Loucy (cell line): Measurements from ENCODE around the gene KATNIP.

Experiments used
- H2AFZ ChIP-seq: fragments of 200-600 bp; sonication (generic); 2 replicates; pipeline ENCODE4 v1.6.0; 2016; ENCODE audit warnings: antibody characterized with exemption, mild to moderate bottlenecking, low read length, moderate library complexity
- H3F3A ChIP-seq: fragments of 200-600 bp; 2 replicates; pipeline ENCODE4 v1.6.0; 2016; ENCODE audit warnings: antibody characterized with exemption, low read depth, mild to moderate bottlenecking
- H3K27me3 ChIP-seq: fragments of 200-600 bp; sonication (generic); 2 replicates; pipeline ENCODE4 v1.6.1; 2014; ENCODE audit warnings: low read length, mild to moderate bottlenecking; ENCODE audit not compliant: insufficient read depth, poor library complexity, severe bottlenecking
- H3K36me3 ChIP-seq: fragments of 200-600 bp; sonication (generic); 2 replicates; pipeline ENCODE4 v1.6.1; 2016; ENCODE audit warnings: low read length; ENCODE audit not compliant: insufficient read depth
- H3K4me1 ChIP-seq: fragments of 200-600 bp; sonication (generic); 2 replicates; pipeline ENCODE4 v1.5.1; 2014; ENCODE audit warnings: low read length, mild to moderate bottlenecking; ENCODE audit not compliant: insufficient read depth, poor library complexity, severe bottlenecking
- H3K4me2 ChIP-seq: fragments of 200-600 bp; sonication (generic); 2 replicates; pipeline ENCODE4 v1.6.0; 2014; ENCODE audit warnings: antibody characterized with exemption, low read length, low read depth, mild to moderate bottlenecking; ENCODE audit not compliant: poor library complexity, severe bottlenecking
- H3K4me3 ChIP-seq: fragments of 200-600 bp; sonication (generic); 2 replicates; pipeline ENCODE4 v1.5.1; 2014; ENCODE audit warnings: low read length, mild to moderate bottlenecking, mixed read lengths; ENCODE audit not compliant: poor library complexity, severe bottlenecking
- H3K79me2 ChIP-seq: fragments of 200-600 bp; sonication (generic); 2 replicates; pipeline ENCODE4 v1.6.1; 2014; ENCODE audit warnings: low read length; ENCODE audit not compliant: insufficient read depth
- H3K9ac ChIP-seq: fragments of 200-600 bp; sonication (generic); 2 replicates; pipeline ENCODE4 v1.6.0; 2014; ENCODE audit warnings: mild to moderate bottlenecking, low read depth, low read length, moderate library complexity; ENCODE audit not compliant: poor library complexity, severe bottlenecking
- H3K9me2 ChIP-seq: fragments of 200-600 bp; sonication (generic); replicated peaks from 2 replicates; pipeline ENCODE4 v1.6.1; 2016; ENCODE audit warnings: low read depth, low read length, mixed read lengths
- H3K9me3 ChIP-seq: fragments of 200-600 bp; sonication (generic); 2 replicates; pipeline ENCODE4 v1.6.1; 2014; ENCODE audit warnings: mild to moderate bottlenecking, antibody characterized with exemption, low read length, low read depth; ENCODE audit not compliant: insufficient read depth
- H4K20me1 ChIP-seq: fragments of 200-600 bp; sonication (generic); 2 replicates; pipeline ENCODE4 v1.6.0; 2014; ENCODE audit warnings: antibody characterized with exemption, low read length, mild to moderate bottlenecking; ENCODE audit not compliant: insufficient read depth, poor library complexity, severe bottlenecking
- EZH2phosphoT487 ChIP-seq: fragments of 200-600 bp; IDR thresholded peaks from 2 replicates; pipeline ENCODE4 v1.6.1; 2018; ENCODE audit warnings: antibody characterized with exemption, mild to moderate bottlenecking, moderate library complexity, borderline replicate concordance
- TF ChIP-seq, protein P1 (sequence below): fragments of 200-600 bp; sonication (generic); conservative IDR thresholded peaks from 2 replicates; pipeline ENCODE4 v1.5.1; 2014; ENCODE audit warnings: mild to moderate bottlenecking, antibody characterized with exemption, low read length

Gene KATNIP

DNA sequence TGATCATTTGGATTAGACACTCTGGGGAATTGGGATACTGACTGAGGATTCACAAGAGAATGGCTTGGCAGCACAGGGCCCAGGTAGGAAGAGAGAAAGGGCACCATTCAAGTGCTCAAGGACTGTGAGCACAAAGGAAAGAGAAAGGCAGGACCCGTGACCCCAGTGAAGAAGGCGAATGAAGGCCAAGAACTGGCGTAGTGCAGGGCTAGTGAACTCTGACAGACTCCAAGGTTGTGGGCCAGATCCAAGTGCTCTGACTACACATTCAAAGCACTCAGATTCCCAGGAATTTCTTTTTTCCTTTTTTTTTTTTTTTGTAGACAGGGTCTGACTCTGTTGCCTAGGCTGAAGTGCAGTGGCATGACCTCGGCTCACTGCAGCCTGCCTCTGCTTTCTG, 5.3 kb upstream of the KATNIP start:
- H3K9me3 ChIP-seq = no peaks in the 10 kb centered on the region
- H4K20me1 ChIP-seq = peaks cover 11% of the 10 kb centered on the region
- peaks cover 27% of the 10 kb centered on the region for H3K4me1 ChIP-seq
- H3K27me3 ChIP-seq = no peaks in the 10 kb centered on the region
- H3K4me3 ChIP-seq = no peak overlapping the region
- TF ChIP-seq, protein P1, sequence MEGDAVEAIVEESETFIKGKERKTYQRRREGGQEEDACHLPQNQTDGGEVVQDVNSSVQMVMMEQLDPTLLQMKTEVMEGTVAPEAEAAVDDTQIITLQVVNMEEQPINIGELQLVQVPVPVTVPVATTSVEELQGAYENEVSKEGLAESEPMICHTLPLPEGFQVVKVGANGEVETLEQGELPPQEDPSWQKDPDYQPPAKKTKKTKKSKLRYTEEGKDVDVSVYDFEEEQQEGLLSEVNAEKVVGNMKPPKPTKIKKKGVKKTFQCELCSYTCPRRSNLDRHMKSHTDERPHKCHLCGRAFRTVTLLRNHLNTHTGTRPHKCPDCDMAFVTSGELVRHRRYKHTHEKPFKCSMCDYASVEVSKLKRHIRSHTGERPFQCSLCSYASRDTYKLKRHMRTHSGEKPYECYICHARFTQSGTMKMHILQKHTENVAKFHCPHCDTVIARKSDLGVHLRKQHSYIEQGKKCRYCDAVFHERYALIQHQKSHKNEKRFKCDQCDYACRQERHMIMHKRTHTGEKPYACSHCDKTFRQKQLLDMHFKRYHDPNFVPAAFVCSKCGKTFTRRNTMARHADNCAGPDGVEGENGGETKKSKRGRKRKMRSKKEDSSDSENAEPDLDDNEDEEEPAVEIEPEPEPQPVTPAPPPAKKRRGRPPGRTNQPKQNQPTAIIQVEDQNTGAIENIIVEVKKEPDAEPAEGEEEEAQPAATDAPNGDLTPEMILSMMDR = no peak
- no peak for TF ChIP-seq EZH2phosphoT487
- peaks cover 58% of the 10 kb centered on the region; the same call in 1 of the 2 replicates for H3K36me3 ChIP-seq
- no peaks in the 10 kb centered on the region for H3F3A ChIP-seq
- H3K9me2 ChIP-seq = no peaks in the 10 kb centered on the region
- peaks cover 33% of the 10 kb centered on the region for H3K79me2 ChIP-seq
- H2AFZ ChIP-seq = no peak overlapping the region
- no peak overlapping the region for H3K9ac ChIP-seq
- H3K4me2 ChIP-seq = no peak overlapping the region

DNA sequence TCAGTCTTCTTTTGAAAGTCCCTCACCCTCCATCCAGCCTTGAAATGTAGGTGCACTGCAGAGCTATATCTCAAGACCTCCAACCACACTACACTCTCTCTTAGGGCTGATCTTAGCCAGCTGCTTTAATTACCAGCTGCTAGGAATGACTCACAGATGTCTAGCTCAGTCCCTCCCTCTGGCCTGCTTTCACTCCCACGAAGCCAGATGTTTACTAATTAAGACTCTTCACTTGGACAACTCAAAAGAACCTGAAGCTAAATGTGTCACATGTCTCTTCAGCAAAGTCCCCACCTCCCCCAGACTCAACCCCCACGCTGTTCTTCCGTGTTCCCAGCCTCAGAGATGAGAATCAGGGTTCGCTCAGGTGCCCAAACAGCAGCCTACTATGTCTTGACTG, 2.8 kb upstream of the KATNIP start:
- Histone ChIP-seq H2AFZ (no peak overlapping the region), H3K36me3 (peaks cover 35% of the 10 kb centered on the region; the same call in 1 of the 2 replicates), H3K9me2 (no peaks in the 10 kb centered on the region), H3K9me3 (no peaks in the 10 kb centered on the region), H3K79me2 (peaks cover 39% of the 10 kb centered on the region), H4K20me1 (peaks cover 11% of the 10 kb centered on the region), H3K27me3 (no peaks in the 10 kb centered on the region), H3K9ac (peak overlapping the region; percentile 74), H3K4me2 (peak overlapping the region; percentile 78), H3K4me3 (peak overlapping the region; percentile 98), H3K4me1 (peaks cover 34% of the 10 kb centered on the region), H3F3A (no peaks in the 10 kb centered on the region)
- TF ChIP-seq EZH2phosphoT487 = no peak
- TF ChIP-seq, protein P1 = no peak

DNA sequence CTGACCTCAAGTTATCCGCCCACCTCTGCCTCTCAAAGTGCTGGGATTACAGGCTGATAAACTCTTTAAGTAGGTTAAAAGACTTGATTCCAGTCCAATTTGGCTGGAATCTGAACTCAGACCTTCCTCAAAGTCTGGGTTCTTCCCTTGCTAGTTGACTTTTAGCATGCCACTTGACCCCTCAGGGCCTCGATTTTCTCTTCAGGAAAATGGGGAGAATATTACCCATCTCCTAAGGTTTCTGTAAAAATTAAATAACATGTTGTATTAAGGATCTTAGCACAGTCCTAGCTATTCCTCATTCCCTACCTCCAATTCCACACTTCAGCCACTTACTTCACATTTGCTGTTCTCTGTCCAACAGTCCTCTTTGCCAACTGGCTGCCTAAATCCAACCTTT, 2.1 kb upstream of the KATNIP start:
- Histone ChIP-seq H3K36me3 (peaks cover 28% of the 10 kb centered on the region; the same call in 1 of the 2 replicates), H3F3A (no peaks in the 10 kb centered on the region), H3K4me1 (peaks cover 34% of the 10 kb centered on the region), H4K20me1 (peaks cover 11% of the 10 kb centered on the region), H3K79me2 (peaks cover 39% of the 10 kb centered on the region), H2AFZ (no peak overlapping the region), H3K27me3 (no peaks in the 10 kb centered on the region), H3K9me2 (no peaks in the 10 kb centered on the region), H3K9me3 (no peaks in the 10 kb centered on the region), H3K4me2 (peak overlapping the region; percentile 78), H3K4me3 (peak overlapping the region; percentile 98), H3K9ac (peak overlapping the region; percentile 74)
- TF ChIP-seq, protein P1 = no peak
- TF ChIP-seq EZH2phosphoT487 = no peak
